Vagina (tissue), 2 donors: ENCODE data around the gene NISCH.

Experiments used
- POLR2A ChIP-seq, 2 donors: fragments of 450-650 bp; IDR thresholded peaks; one replicate each; pipeline ENCODE4 v1.6.1; 2017; ENCODE audit warnings: antibody characterized with exemption in 2 of 2, mild to moderate bottlenecking in 2 of 2, moderate library complexity in 2 of 2
- TF ChIP-seq, protein P1 (sequence below), 3 experiments: fragments of 450-650 bp in 2 of 3; fragments of 200-600 bp in 1 of 3; sonication (generic) in 1 of 3; IDR thresholded peaks; one replicate each; pipeline ENCODE4 v1.5.1; 2017 to 2019; ENCODE audit warnings: antibody characterized with exemption in 3 of 3, mild to moderate bottlenecking in 2 of 3, moderate library complexity in 2 of 3

DNA sequence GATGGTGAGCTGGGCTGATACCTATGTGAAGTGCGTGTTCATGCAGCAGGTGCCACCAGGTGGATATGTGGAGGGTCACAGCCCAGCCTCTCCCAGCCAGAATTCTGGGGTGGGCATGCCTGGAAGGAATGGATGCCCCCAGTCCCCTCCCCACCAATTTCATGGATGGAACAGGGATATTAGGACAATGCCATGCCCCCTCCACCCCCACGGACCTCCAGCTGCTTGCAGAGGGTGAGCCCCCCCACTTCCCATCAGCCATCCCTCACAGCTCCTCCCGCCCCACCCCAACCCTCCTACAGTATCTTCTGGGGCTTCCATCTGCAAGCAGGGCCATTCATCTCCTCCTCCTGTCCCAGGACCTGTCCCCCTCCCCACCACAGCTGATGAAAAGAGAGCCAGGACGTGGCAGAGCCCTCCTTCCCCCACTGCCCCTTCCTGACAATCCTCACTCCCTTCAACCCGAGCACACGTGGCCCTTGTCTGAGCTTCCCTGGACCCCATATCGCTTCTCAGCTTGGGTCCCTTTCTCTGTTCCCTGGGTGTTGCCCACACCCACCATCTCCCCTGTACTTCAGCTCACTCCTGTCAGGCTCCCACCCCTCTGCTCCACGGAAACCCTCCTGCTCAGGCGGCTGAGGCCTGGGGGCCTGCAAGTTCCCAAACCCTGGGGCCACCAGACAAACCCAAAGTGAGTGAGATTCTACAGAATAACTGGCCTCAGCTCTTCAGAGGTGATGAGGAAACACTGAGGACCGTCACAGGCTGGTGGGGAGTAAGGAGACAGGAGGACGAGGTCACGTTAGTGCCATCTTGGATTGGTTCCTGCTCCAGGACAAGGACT, 7.7 kb upstream of the NISCH start:
- TF ChIP-seq, protein P1, sequence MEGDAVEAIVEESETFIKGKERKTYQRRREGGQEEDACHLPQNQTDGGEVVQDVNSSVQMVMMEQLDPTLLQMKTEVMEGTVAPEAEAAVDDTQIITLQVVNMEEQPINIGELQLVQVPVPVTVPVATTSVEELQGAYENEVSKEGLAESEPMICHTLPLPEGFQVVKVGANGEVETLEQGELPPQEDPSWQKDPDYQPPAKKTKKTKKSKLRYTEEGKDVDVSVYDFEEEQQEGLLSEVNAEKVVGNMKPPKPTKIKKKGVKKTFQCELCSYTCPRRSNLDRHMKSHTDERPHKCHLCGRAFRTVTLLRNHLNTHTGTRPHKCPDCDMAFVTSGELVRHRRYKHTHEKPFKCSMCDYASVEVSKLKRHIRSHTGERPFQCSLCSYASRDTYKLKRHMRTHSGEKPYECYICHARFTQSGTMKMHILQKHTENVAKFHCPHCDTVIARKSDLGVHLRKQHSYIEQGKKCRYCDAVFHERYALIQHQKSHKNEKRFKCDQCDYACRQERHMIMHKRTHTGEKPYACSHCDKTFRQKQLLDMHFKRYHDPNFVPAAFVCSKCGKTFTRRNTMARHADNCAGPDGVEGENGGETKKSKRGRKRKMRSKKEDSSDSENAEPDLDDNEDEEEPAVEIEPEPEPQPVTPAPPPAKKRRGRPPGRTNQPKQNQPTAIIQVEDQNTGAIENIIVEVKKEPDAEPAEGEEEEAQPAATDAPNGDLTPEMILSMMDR (IDR thresholded peaks at IDR 0.05) = no peak
- TF ChIP-seq POLR2A (IDR thresholded peaks at IDR 0.05) = no peak
